GM21381 (cell line): Measurements from ENCODE around the gene UBXN11.
"Not testable (repeated sequence)": the region's sequence is repeated elsewhere in the genome, so short reads cannot be mapped to it uniquely, and the experiment has no call there.

ENCODE experiments used
- ATAC-seq: cut with Tn5 transposase; IDR thresholded peaks from one replicate; pipeline ENCODE4 v1.9.1; 2021; ENCODE audit warnings: mild to moderate bottlenecking, moderate library complexity; ENCODE audit not compliant: unreplicated experiment

Gene UBXN11

DNA sequence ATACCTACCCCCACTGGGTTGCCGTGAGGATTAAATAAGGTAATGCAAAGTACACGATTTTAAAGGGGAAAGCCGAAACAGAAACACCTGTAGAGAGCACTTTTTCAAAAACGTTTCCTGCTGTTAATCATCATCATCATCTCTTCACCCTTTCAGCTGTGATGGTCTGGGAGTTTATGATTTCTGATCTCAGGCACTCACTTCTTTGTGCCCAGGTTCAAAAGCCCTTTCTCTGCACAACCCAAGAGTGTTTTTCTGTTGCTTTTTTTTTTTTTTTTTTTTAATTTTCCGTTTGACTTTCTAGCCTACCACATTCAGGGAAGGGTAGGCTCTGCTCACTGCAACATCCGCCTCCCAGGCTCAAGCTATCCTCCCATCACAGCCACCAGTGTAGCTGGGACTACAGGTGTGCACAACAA, 936 bp upstream of the UBXN11 start:
- ATAC-seq = peak; percentile 10

DNA sequence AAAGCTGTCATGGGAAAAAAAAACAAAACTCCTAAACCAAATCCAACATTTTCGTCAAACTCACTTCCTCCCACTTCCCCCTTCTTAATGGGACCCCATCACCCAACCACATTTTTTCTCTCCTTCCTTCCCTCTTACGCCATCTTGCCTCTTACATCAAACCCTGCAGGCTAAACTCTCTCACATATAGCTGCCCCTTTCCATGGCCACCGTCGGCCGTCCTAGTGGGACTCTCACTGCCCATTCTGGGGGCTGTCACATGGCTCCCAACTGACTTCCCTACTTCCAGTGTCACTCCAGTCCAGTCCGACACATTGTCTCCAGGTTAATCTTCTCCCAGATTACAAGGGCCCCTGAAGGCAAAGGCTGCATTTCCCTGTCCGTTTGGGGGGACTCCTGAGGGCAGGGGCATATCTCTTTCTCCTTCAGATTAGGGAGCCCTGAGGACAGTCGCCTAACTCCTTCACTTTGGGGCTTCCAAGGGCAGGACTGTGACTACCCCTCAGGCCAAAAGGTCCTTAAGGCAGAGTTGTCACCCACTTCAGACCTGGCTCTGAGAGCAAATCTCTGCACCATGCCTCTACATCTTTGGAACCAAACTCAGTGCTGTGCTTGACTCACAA, 658 bp downstream of the UBXN11 start:
- no peak for ATAC-seq

GRCh38 chr1:26302733-26303405, 3.6 kb downstream of the UBXN11 start:
- no peak for ATAC-seq

DNA sequence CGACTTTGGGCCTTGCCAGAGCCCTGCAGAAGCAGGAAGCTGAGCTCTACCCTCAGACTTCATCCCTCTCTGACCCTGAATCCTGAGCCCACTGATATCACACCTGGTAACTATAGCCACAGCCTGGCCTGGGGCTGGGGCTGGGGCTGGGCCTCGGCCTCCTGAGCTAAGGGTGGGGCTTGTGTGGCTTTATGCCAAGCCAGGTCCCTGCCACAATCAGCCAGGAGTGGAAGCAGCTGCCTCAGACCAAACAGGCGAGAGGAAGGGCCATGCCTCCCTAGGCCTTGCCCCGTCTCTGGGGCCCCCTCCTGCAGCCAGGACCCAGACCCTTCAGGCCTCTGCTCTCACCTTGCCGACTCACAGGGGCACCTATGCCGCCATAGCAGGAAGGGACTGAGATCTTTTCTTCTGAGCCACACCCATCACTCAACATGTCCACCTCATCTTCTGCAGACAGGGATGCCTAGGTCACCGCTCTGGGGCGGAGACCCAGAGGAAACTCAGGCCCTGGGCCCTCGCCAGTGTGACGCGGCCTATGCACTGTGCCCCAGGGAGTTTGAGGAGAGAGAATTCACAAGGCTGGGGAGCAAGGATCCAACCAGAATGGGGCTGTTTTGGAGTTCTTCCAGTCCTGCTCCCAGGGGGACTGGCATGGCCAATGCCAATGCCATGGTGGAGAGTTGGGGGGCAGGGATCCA, 5.7 kb downstream of the UBXN11 start:
- no peak for ATAC-seq

GRCh38 chr1:26297791-26298124, 8.7 kb downstream of the UBXN11 start:
- no peak for ATAC-seq

GRCh38 chr1:26297057-26297790, 9.2 kb downstream of the UBXN11 start:
- ATAC-seq = no peak

GRCh38 chr1:26296340-26297056, 9.9 kb downstream of the UBXN11 start:
- ATAC-seq = no peak

- no peak for ATAC-seq
These were observed 11.0 kb downstream of the UBXN11 start for GRCh38 chr1:26295194-26296138.

GRCh38 chr1:26293911-26294463, 12.4 kb downstream of the UBXN11 start:
- ATAC-seq = no peak

- not testable (repeated sequence) for ATAC-seq
These were observed 13.7 kb downstream of the UBXN11 start for GRCh38 chr1:26292735-26293134.

GRCh38 chr1:26291939-26292338, 14.5 kb downstream of the UBXN11 start:
- ATAC-seq = no peak

DNA sequence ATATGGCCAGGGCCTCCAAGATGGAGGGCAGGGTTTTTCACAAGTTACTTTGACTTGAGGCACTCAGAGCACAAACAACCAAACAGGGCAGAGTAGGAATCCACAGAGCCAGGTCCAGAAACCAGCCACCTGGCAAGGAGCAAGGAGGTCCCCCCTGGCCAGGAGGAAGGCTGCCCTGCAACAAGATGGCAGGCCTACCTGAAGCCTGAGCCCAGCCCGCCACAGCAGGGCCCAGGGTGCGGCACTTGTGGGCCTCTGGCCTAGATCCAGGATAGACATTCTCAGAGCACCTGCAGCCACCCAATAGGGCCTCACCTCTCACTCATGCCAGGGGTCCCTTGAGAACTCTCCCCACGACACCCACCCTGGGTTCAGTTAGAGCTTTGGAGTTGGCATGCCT, 15.0 kb downstream of the UBXN11 start:
- ATAC-seq = no peak

- no peak for ATAC-seq
These were observed 15.6 kb downstream of the UBXN11 start for GRCh38 chr1:26290882-26291261.

GRCh38 chr1:26290122-26290881, 16.1 kb downstream of the UBXN11 start:
- ATAC-seq = no peak

GRCh38 chr1:26289158-26290059, 17.0 kb downstream of the UBXN11 start:
- no peak for ATAC-seq

GRCh38 chr1:26288311-26288941, 18.0 kb downstream of the UBXN11 start:
- no peak for ATAC-seq

DNA sequence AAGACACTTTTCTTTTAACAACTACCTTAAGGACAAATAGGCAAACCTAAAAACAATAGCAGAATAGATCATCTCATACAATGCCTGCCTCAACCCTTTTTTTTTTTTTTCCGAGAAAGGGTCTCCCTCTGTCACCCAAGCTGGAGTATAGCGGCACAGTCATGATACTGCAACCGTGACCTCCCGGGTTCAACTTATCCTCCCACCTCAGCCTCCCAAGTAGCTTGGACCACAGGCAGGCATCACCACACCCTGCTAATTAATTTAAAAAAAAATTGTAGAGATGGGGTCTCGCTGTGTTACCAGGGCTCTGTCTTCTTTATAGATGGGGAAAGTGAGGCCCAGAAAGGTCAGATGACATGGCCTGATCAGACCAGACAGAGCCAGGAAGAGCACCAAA, 18.6 kb downstream of the UBXN11 start:
- no peak for ATAC-seq
